ENCODE results near the gene AADACL3.
"Not testable (repeated sequence)": the region's sequence is repeated elsewhere in the genome, so short reads cannot be mapped to it uniquely, and the experiment has no call there.

The AADACL3 gene

DNA sequence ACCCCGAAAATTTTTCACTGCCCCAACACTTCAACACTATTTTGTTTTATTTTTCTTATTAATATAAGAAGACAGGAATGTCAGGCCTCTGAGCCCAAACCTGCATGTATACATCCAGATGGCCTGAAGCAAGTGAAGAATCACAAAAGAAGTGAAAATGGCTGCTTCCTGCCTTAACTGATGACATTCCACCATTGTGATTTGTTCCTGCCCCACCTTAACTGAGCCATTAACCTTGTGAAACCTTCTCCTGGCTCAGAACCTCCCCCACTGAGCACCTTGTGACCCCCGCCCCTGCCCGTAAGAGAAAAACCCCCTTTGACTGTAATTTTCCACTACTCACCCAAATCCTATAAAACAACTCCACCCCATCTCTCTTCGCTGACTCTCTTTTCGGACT is 2.3 kb upstream of the AADACL3 start:
- in situ Hi-C loops (cut with MboI; ENCODE audit: low sequenced_read_pairs): not testable (repeated sequence)

DNA sequence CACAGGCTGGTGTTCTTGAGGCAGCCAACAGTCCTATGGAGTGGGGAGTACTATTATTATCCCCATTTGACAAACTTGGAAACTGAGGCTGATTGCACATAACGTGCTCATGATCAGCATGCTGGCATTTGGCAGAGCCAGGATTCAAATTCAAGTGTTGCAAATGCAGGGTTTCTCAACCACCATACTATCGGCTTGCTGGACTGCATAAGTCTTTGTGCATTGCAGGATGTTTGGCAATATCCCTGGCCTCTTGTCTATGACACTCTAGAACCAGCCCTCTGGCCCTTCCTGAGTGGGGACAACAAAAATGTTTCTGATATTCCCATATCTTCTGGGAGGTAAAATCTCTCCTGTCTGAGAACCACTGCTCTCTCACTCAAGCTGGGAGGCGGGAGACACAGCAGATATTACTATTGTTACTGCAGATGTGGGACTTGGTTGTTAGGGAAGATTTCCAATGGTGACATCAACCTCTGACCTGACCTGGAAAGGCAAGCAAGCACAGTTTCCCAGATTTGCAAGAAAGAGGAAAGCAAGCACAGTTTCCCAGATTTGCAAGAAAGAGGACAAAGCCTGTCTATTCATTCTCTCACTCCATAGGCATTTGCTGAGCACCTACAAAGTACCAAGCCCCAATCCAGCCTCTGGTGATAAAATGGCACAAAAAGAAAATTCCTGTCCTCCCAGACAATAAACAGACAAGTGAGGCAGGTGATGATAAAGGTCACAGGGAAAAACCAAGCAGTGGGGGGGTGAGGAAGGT is 1.0 kb upstream of the AADACL3 start:
- in situ Hi-C loops (cut with MboI; ENCODE audit: low sequenced_read_pairs): no loop called here

GRCh38 chr1:12717301-12717838 is 1.5 kb downstream of the AADACL3 start:
- in situ Hi-C loops (cut with MboI; ENCODE audit: low sequenced_read_pairs): no loop called here

GRCh38 chr1:12722626-12723025 is 6.7 kb downstream of the AADACL3 start:
- in situ Hi-C loops (cut with MboI; ENCODE audit: low sequenced_read_pairs): no loop called here

- in situ Hi-C loops (cut with MboI; ENCODE audit: low sequenced_read_pairs): no loop called here
Measured at GRCh38 chr1:12728391-12728790, 12.5 kb downstream of the AADACL3 start.

GRCh38 chr1:12730156-12730555 is 14.2 kb downstream of the AADACL3 start:
- in situ Hi-C loops (cut with MboI; ENCODE audit: low sequenced_read_pairs): no loop called here

- in situ Hi-C loops (cut with MboI; ENCODE audit: low sequenced_read_pairs): not testable (repeated sequence)
Measured at GRCh38 chr1:12731084-12731483, 15.2 kb downstream of the AADACL3 start.

DNA sequence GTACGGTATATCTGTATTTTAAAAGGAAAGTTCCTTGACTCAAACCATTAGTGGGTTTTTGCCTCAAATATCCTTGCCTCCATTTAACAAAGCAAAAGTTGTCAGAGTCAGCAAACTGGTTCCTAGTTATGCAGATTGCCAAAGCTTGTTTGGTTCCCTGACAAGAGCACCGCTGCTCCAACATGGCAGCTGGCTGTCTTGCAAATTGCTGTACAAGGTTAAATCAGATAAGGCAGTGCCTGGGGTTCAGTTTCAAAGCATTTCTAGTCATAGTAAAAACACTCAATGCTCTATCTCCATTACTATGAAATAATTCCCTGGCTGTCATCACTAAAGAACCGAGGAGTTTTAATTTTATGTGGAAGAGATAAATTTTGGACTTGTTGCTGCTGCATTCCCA is 18.7 kb downstream of the AADACL3 start:
- in situ Hi-C loops (cut with MboI; ENCODE audit: low sequenced_read_pairs): no loop called here

GRCh38 chr1:12738934-12739333 is 23.0 kb downstream of the AADACL3 start:
- in situ Hi-C loops (cut with MboI; ENCODE audit: low sequenced_read_pairs): no loop called here

GRCh38 chr1:12739613-12740012 is 23.7 kb downstream of the AADACL3 start:
- in situ Hi-C loops (cut with MboI; ENCODE audit: low sequenced_read_pairs): no loop called here

GRCh38 chr1:12741946-12742345 is 26.0 kb downstream of the AADACL3 start:
- in situ Hi-C loops (cut with MboI; ENCODE audit: low sequenced_read_pairs): no loop called here

DNA sequence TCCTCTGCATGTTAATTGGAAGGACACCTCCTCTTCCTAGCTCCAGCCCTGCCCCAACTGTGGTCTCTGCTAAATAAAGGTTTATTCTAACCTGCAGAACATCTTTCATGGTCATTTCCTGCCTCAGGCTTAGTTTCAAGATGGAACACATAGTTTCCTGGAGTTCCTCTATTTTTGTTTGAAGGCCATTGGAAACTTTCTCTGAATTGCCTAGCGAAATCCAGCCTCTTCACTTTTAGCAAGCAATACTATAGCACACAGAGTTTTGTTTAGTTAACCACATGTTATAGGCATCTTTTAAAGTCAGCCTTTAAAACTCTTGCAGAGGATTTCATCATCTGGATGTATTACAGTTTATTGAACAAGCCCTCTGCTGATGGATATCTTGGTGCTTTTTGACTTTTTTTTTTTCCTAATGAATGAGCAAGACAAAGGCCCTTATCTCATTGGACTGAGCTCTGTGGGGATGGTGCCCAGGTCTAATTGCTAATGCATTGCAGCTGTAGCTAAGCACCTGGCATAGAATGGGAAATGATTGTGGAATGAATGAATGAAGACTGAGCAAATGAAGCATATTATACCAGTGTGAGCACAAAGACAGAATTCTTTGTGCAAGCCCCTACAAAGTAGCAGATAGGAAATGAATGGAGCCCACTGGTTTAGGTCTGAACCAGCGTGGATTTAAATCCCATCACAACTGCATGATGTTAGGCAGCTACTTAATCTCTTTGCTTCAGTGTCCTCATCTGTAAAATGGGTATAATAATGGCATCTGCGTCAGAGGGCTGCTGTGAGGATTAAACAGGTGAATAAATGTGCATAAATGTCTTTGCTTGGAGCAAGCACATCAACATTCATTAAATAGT is 29.4 kb downstream of the AADACL3 start:
- in situ Hi-C loops (cut with MboI; ENCODE audit: low sequenced_read_pairs): no loop called here

- in situ Hi-C loops (cut with MboI; ENCODE audit: low sequenced_read_pairs): no loop called here
Measured at GRCh38 chr1:12745992-12746323, 30.0 kb downstream of the AADACL3 start, which contains the start of gene CFAP107. TSS of gene CFAP107 (plus strand) at chr1:12746200. CDS start at chr1:12746431, 231 bp downstream.

- in situ Hi-C loops (cut with MboI; ENCODE audit: low sequenced_read_pairs): no loop called here
Measured at GRCh38 chr1:12748778-12749355, 33.0 kb downstream of the AADACL3 start.

DNA sequence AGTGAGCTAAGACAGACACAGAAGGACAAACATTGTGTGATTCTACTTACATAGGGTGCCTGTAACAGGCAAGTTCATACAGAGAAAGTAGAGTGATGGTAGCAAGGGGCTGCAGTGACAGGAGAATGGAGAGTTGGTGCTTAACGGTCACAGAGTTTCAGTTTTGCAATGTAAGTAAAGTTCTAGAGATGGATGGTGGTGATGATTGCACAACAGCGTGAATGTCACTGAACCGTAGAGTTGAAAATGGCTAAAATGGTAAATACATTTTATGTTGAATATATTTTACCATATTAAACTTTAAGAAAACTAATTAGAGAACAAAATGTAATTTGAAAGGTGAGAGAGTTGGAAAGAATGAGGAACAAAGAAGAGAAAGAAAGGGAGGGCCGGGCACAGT is 38.8 kb downstream of the AADACL3 start:
- in situ Hi-C loops (cut with MboI; ENCODE audit: low sequenced_read_pairs): no loop called here

DNA sequence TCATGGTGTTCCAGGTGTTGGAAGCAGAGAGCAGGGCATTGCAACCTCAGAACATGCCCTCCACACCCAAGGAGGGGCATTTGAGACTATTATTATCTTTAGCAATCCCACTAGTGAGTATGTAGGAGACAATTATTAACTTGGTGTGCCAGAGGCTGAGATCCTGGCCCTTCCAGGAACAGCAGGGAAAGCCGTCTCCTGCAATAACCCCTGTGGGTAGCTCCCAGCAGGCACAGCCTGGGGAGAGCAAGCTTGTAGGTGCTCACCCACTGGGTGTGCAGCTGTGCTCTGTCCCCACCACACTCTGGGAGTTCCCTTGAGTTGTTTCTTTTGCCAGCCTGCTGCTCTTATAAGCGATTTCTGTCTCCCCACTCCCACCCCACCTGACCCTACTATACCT is 40.4 kb downstream of the AADACL3 start:
- in situ Hi-C loops (cut with MboI; ENCODE audit: low sequenced_read_pairs): no loop called here

DNA sequence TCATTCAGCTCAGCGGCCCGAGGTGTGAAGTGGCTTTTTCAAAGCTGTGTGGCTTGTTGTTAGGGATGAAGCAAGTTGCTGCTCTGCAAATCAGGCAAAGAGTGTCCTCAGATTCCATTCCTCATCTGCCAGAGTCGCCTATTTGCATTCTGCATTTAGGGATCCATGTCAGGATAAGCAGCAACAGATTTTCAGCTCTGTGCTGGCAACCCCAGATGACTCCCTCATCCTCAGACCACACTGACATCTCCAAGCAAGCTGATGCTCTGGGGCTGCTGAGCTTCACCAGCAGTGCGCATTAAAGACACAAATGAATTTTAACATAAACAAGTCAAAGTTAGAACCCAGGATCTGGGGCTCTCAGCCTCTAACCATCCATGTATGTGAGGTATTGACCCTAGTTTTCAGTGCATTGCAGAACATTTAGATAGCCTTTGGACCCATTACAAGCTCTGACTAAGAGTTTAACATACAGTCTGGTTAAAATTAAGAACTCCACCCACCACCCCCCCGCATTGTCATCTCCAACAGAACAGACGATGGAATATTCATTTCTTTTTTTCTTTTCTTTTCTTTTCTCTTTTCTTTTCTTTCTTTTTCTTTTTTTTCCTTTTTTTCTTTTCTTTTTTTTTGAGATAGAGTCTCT is 41.0 kb downstream of the AADACL3 start:
- in situ Hi-C loops (cut with MboI; ENCODE audit: low sequenced_read_pairs): no loop called here

DNA sequence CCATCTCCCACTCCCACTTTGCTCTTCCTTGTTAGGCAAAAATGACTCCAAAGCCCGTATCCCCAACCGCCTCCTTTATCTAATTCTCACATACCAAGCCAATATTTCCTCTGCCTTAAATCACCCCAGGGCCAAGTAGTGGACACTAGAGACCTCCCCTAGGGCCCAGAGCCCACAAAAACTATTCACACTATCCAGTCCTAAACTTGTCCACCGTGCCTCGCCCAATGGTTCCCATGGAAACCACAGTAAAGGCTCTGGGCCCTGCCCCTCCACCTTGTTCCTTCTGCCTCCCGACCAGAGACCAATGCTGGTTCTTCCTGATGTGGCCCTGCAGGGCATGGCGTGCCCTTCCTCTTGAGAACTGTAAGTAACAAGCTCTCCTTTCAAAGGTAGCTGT is 41.9 kb downstream of the AADACL3 start:
- in situ Hi-C loops (cut with MboI; ENCODE audit: low sequenced_read_pairs): no loop called here

DNA sequence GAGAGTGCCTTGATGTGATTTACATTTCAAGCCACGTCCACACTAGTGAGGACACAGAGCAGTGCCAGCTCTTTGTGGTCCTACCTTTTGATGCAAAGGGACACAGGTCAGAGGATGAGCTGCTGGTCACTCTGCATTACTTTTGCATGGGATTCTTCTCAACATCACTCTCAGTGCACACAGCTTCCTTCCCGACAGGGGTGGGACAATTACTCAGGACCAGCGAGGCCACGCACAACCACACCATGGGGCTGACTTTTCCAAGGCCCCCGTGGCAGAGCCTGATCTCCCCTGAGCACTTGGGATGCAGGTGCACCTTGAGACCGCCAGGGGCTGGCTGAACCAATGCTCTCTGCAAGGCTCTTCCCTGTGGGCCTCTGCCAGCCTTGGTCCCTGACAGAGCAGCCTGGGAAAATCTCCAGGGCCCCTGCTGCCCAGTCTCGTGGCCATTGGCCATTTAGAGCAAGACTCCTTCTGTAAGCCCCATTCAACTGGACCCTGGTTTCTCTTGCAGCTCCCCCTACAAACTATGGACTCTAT is 44.4 kb downstream of the AADACL3 start:
- in situ Hi-C loops (cut with MboI; ENCODE audit: low sequenced_read_pairs): no loop called here

- in situ Hi-C loops (cut with MboI; ENCODE audit: low sequenced_read_pairs): no loop called here
Measured at GRCh38 chr1:12761781-12762180, 45.9 kb downstream of the AADACL3 start.

GRCh38 chr1:12762766-12763165 is 46.9 kb downstream of the AADACL3 start:
- in situ Hi-C loops (cut with MboI; ENCODE audit: low sequenced_read_pairs): no loop called here
